SK-N-SH (cell line): Measurements from ENCODE around the gene RELN. TPM values are rescaled to one million over a fixed set of nuclear protein-coding genes. Genes with fewer than 3 reads are reported as not detected.

ENCODE experiments used
- CTCF ChIA-PET: fragments of 300-600, 350-600 bp; formaldehyde crosslinking; extraction: SDS; loops from one replicate; lab custom pipeline; 2021; lab: Yijun Ruan, JAX
- POLR2A ChIA-PET: fragments of 350-600 bp; sonication (Branson Sonifier 250); formaldehyde crosslinking; extraction: SDS; loops from one replicate; lab custom pipeline; 2020; ENCODE audit warnings: antibody characterized with exemption, inconsistent platforms; lab: Yijun Ruan, JAX
- DNase-seq: peaks from one replicate; pipeline ENCODE4 v3.0.0; 2012
- H2AFZ ChIP-seq: fragments of 200-600 bp; sonication (generic); 2 replicates; pipeline ENCODE4 v1.8.1; 2016; ENCODE audit warnings: antibody characterized with exemption, mild to moderate bottlenecking, low read depth
- H3F3A ChIP-seq: fragments of 200-600 bp; sonication (generic); replicated peaks from 2 replicates; pipeline ENCODE3; 2016; ENCODE audit warnings: antibody characterized with exemption, mild to moderate bottlenecking; ENCODE audit not compliant: insufficient read depth
- H3K27ac ChIP-seq, 2 experiments: fragments of 200-500 bp in 1 of 2; fragments of 200-600 bp in 1 of 2; sonication (Bioruptor generic) in 1 of 2; sonication (generic), shearing (Covaris generic) in 1 of 2; 2 replicates each; pipeline versions ENCODE4 v1.5.1 to v1.6.1; 2014 to 2016; ENCODE audit warnings: low read depth in 2 of 2, inconsistent platforms in 1 of 2, low read length in 1 of 2, mild to moderate bottlenecking in 1 of 2, mixed read lengths in 1 of 2
- H3K27me3 ChIP-seq: fragments of 200-600 bp; sonication (generic), shearing (Covaris generic); 2 replicates; pipeline ENCODE4 v1.6.1; 2016; ENCODE audit warnings: mixed run types; ENCODE audit not compliant: insufficient read depth
- H3K36me3 ChIP-seq, 2 experiments: fragments of 200-500 bp in 1 of 2; fragments of 200-600 bp in 1 of 2; sonication (Bioruptor generic) in 1 of 2; sonication (generic) in 1 of 2; replicated peaks in 1 of 2; 2 replicates each; pipeline versions ENCODE3 to v1.5.1; 2014 to 2016; ENCODE audit warnings: low read length in 1 of 2, mild to moderate bottlenecking in 1 of 2; ENCODE audit not compliant: insufficient read depth in 2 of 2, control insufficient read depth in 1 of 2
- H3K4me1 ChIP-seq, 2 experiments: fragments of 200-500 bp in 1 of 2; fragments of 200-600 bp in 1 of 2; sonication (Bioruptor generic) in 1 of 2; sonication (generic), shearing (Covaris generic) in 1 of 2; 2 replicates each; pipeline versions ENCODE4 v1.5.1 to v1.6.1; 2014 to 2016; ENCODE audit warnings: low read depth in 1 of 2, low read length in 1 of 2, mixed run types in 1 of 2; ENCODE audit not compliant: insufficient read depth in 2 of 2, control insufficient read depth in 1 of 2
- H3K4me2 ChIP-seq: fragments of 200-600 bp; sonication (generic), shearing (Covaris generic); 2 replicates; pipeline ENCODE4 v1.6.1; 2017; ENCODE audit warnings: mixed run types
- H3K4me3 ChIP-seq, 2 experiments: fragments of 200-500 bp in 1 of 2; fragments of 200-600 bp in 1 of 2; sonication (Bioruptor generic) in 1 of 2; sonication (generic), shearing (Covaris generic) in 1 of 2; 2 replicates each; pipeline versions ENCODE4 v1.5.1 to v1.8.1; 2014 to 2016; ENCODE audit warnings: low read depth in 2 of 2, inconsistent platforms in 1 of 2, low read length in 1 of 2, mild to moderate bottlenecking in 1 of 2, mixed read lengths in 1 of 2, moderate library complexity in 1 of 2
- H3K79me2 ChIP-seq: fragments of 200-600 bp; sonication (generic); 2 replicates; pipeline ENCODE4 v1.8.1; 2017; ENCODE audit warnings: mild to moderate bottlenecking; ENCODE audit not compliant: insufficient read depth
- H3K9ac ChIP-seq: fragments of 200-600 bp; sonication (generic); 2 replicates; pipeline ENCODE4 v1.6.1; 2017; ENCODE audit warnings: mixed run types
- H3K9me2 ChIP-seq: fragments of 200-600 bp; sonication (generic); 2 replicates; pipeline ENCODE4 v1.6.1; 2017; ENCODE audit warnings: mixed run types
- H3K9me3 ChIP-seq: fragments of 200-600 bp; sonication (generic); 2 replicates; pipeline ENCODE4 v1.6.1; 2017; ENCODE audit warnings: mixed run types, mild to moderate bottlenecking, moderate library complexity
- H4K20me1 ChIP-seq: fragments of 200-600 bp; sonication (generic); 2 replicates; pipeline ENCODE4 v1.6.1; 2017; ENCODE audit warnings: mild to moderate bottlenecking, mixed run types; ENCODE audit not compliant: insufficient read depth
- ELF1 ChIP-seq: IDR thresholded peaks from 2 replicates; pipeline ENCODE4 v1.4.0; 2012
- EP300 ChIP-seq, 2 experiments: IDR thresholded peaks; 2 replicates each; pipeline versions ENCODE4 v1.4.0 to v1.6.1; 2012; ENCODE audit warnings: borderline replicate concordance in 1 of 2, low read depth in 1 of 2, low read length in 1 of 2
- EZH2phosphoT487 ChIP-seq: fragments of 200-600 bp; sonication (generic); IDR thresholded peaks from 2 replicates; pipeline ENCODE4 v1.6.1; 2017; ENCODE audit warnings: low read depth, mixed run types, mild to moderate bottlenecking, antibody characterized with exemption, moderate library complexity, borderline replicate concordance
- FOSL2 ChIP-seq: IDR thresholded peaks from 2 replicates; pipeline ENCODE4 v1.4.0; 2012; ENCODE audit warnings: low read depth, mild to moderate bottlenecking, moderate library complexity, borderline replicate concordance
- FOXJ3 ChIP-seq: sonication (generic); formaldehyde crosslinking; IDR thresholded peaks from 2 replicates; pipeline ENCODE4 v1.5.1; 2020; ENCODE audit warnings: mild to moderate bottlenecking, missing genetic modification reagents
- MXI1 ChIP-seq: IDR thresholded peaks from 2 replicates; pipeline ENCODE4 v1.6.1; 2012; ENCODE audit warnings: mild to moderate bottlenecking, low read depth, low read length, improper control_type of control experiment
- NFIC ChIP-seq: IDR thresholded peaks from 2 replicates; pipeline ENCODE4 v1.4.0; 2012; ENCODE audit warnings: borderline replicate concordance
- NRF1 ChIP-seq: IDR thresholded peaks from 2 replicates; pipeline ENCODE4 v1.6.1; 2012; ENCODE audit warnings: low read depth, mild to moderate bottlenecking, low read length
- RCOR1 ChIP-seq: fragments of 150-350 bp; IDR thresholded peaks from 2 replicates; pipeline ENCODE4 v1.6.1; 2017; ENCODE audit warnings: antibody characterized with exemption, low read length
- TAF1 ChIP-seq: IDR thresholded peaks from 2 replicates; pipeline ENCODE4 v1.6.1; 2012; ENCODE audit warnings: low read depth, mild to moderate bottlenecking, low read length, moderate library complexity, borderline replicate concordance
- TCF12 ChIP-seq: IDR thresholded peaks from 2 replicates; pipeline ENCODE4 v1.4.0; 2012
- TEAD4 ChIP-seq: IDR thresholded peaks from 2 replicates; pipeline ENCODE4 v1.4.0; 2012; ENCODE audit warnings: mild to moderate bottlenecking, borderline replicate concordance; ENCODE audit not compliant: insufficient read depth
- WGBS: methylation state at CpG from one replicate; pipeline ENCODE4 v1.1.6; 2017; ENCODE audit warnings: low lambda C conversion rate; 5-methylcytosine and 5-hydroxymethylcytosine counted together
- polyA plus RNA-seq, 3 experiments: library from polyadenylated mRNA; depleted of rRNA; stranded (reverse); fragments of >200 nt; gene quantifications; 2 replicates each; pipeline ENCODE4 v1.2.3, GENCODE V29; 2012
- TF ChIP-seq, protein P1 (sequence below): IDR thresholded peaks from 2 replicates; pipeline ENCODE4; 2012
- TF ChIP-seq, protein P2 (sequence below): fragments of 150-350 bp; IDR thresholded peaks from 2 replicates; pipeline ENCODE4 v1.6.1; 2017; ENCODE audit warnings: antibody characterized with exemption, low read length, low read depth, borderline replicate concordance
- TF ChIP-seq, protein P3 (sequence below): fragments of 150-350 bp; IDR thresholded peaks from 2 replicates; pipeline ENCODE4 v1.6.1; 2016; ENCODE audit warnings: mild to moderate bottlenecking, low read depth, low read length

The RELN gene
- polyA plus RNA-seq, 1 of the 3 experiments (the other 2 are of a cell fraction) = 0.02 TPM

DNA sequence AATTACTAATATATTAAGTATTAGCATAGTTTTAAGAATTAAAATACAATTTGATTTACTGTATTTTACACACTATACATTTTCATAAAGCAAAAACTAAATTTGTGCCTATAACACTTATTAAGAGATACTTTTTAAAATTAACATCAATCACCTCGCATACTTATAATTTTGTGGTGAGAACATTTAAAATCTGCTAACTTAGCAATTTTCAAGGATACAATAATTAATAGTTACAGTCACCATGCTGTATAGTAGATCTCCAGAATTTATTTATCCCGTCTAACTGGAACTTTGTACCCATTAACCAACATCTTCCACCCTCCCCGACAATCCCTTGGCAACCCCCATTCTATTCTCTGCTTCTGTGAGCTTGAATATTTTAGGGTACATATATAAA lies 47.5 kb downstream of the RELN start:
- ChIA-PET CTCF (interaction anchor here (1.3 to 2.7 kb wide), 3 partner anchors 18 to 369 kb away, joined by 3 to 9 read pairs (median 6); no protein-coding TSS in a partner anchor), POLR2A (no interaction called here)
- Histone ChIP-seq H3F3A (no peaks in the 10 kb centered on the region), H3K4me2 (no peak overlapping the region), H3K4me3 (no peak overlapping the region), H3K27ac (no peak overlapping the region), H4K20me1 (no peaks in the 10 kb centered on the region), H3K9me2 (no peaks in the 10 kb centered on the region), H3K9ac (no peak overlapping the region), H3K9me3 (no peaks in the 10 kb centered on the region), H3K36me3 (no peaks in the 10 kb centered on the region), H2AFZ (no peak overlapping the region), H3K4me1 (no peaks in the 10 kb centered on the region; a peak in 1 of 4 replicates), H3K27me3 (no peaks in the 10 kb centered on the region), H3K79me2 (no peaks in the 10 kb centered on the region)
- 52% methylated on average over 3 of the region's 3 CpGs for WGBS
- DNase-seq = no peak
- TF ChIP-seq MXI1 = no peak
- TF ChIP-seq ELF1 = no peak
- TF ChIP-seq, protein P1, sequence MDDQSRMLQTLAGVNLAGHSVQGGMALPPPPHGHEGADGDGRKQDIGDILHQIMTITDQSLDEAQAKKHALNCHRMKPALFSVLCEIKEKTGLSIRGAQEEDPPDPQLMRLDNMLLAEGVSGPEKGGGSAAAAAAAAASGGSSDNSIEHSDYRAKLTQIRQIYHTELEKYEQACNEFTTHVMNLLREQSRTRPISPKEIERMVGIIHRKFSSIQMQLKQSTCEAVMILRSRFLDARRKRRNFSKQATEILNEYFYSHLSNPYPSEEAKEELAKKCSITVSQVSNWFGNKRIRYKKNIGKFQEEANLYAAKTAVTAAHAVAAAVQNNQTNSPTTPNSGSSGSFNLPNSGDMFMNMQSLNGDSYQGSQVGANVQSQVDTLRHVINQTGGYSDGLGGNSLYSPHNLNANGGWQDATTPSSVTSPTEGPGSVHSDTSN = no peak
- TF ChIP-seq EZH2phosphoT487 = no peak
- TF ChIP-seq, protein P2, sequence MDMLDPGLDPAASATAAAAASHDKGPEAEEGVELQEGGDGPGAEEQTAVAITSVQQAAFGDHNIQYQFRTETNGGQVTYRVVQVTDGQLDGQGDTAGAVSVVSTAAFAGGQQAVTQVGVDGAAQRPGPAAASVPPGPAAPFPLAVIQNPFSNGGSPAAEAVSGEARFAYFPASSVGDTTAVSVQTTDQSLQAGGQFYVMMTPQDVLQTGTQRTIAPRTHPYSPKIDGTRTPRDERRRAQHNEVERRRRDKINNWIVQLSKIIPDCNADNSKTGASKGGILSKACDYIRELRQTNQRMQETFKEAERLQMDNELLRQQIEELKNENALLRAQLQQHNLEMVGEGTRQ = no peak
- TF ChIP-seq NFIC = no peak
- TF ChIP-seq FOXJ3 (CRISPR knock-in tag) = no peak
- TF ChIP-seq RCOR1 = no peak
- TF ChIP-seq NRF1 = no peak
- no peak for TF ChIP-seq FOSL2
- no peak for TF ChIP-seq TEAD4
- TF ChIP-seq EP300 (IDR thresholded peaks at IDR 0.05; ENCODE audit: borderline replicate concordance in 1 of 2, low read depth in 1 of 2, low read length in 1 of 2) = no peak
- no peak for TF ChIP-seq TAF1
- no peak for TF ChIP-seq TCF12
- TF ChIP-seq, protein P3, sequence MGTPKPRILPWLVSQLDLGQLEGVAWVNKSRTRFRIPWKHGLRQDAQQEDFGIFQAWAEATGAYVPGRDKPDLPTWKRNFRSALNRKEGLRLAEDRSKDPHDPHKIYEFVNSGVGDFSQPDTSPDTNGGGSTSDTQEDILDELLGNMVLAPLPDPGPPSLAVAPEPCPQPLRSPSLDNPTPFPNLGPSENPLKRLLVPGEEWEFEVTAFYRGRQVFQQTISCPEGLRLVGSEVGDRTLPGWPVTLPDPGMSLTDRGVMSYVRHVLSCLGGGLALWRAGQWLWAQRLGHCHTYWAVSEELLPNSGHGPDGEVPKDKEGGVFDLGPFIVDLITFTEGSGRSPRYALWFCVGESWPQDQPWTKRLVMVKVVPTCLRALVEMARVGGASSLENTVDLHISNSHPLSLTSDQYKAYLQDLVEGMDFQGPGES = no peak
